Activated CD8-positive, alpha-beta T cell treated with anti-CD3 and anti-CD28 coated beads, Interleukin-2, amount 10 ng/mL, durations not matched to agents 7 days and 5 days (primary cell): Measurements from ENCODE around the gene CEP55. TPM values are rescaled to one million over a fixed set of nuclear protein-coding genes. Genes with fewer than 3 reads are reported as not detected.

Experiments
- ATAC-seq: fragments of 150-1000 bp; cut with Tn5 transposase; one replicate; pipeline ENCODE4 v1.10.0; 2021; ENCODE audit warnings: moderate library complexity
- CTCF ChIA-PET: fragments of 350-600 bp; sonication (Branson Sonifier 250); formaldehyde crosslinking; loops from one replicate; lab custom pipeline; 2021; ENCODE audit warnings: antibody characterized with exemption; lab: Charles Lee
- POLR2A ChIA-PET: fragments of 350-600 bp; sonication (Branson Sonifier 250); formaldehyde crosslinking; loops from one replicate; lab custom pipeline; 2021; ENCODE audit warnings: antibody characterized with exemption; lab: Charles Lee
- DNase-seq: peaks from one replicate; pipeline ENCODE4 v3.0.0-alpha.2; 2020
- H3K27ac Mint-ChIP-seq: one replicate; pipeline ENCODE4 v1.8.0; 2021; ENCODE audit warnings: mild to moderate bottlenecking, mixed read lengths
- H3K27me3 Mint-ChIP-seq: one replicate; pipeline ENCODE4 v1.8.0; 2021; ENCODE audit warnings: low read depth, mixed read lengths
- H3K36me3 Mint-ChIP-seq: one replicate; pipeline ENCODE4 v1.8.0; 2021; ENCODE audit warnings: low read depth, mixed read lengths
- H3K4me1 Mint-ChIP-seq: one replicate; pipeline ENCODE4 v1.8.0; 2021; ENCODE audit warnings: low read depth, mixed read lengths
- H3K4me3 Mint-ChIP-seq: one replicate; pipeline ENCODE4 v1.8.0; 2021; ENCODE audit warnings: mild to moderate bottlenecking, mixed read lengths
- H3K9me3 Mint-ChIP-seq: one replicate; pipeline ENCODE4 v1.8.0; 2022; ENCODE audit warnings: mixed read lengths; ENCODE audit not compliant: insufficient read depth
- total RNA-seq, 2 experiments: library from RNA; stranded (reverse); gene quantifications; one replicate each; pipeline ENCODE4 v1.2.3, GENCODE V29; 2021

CEP55 gene
- 10 to 100 TPM; 81.1 TPM for total RNA-seq

GRCh38 chr10:93496322-93497041 lies at the start of gene CEP55:
Gene CEP55, plus strand, starts transcription at chr10:93496612. Its CDS starts 3,440 bp downstream, at chr10:93500052.
- ATAC-seq (peak; percentile 99), DNase-seq (peak; percentile 96)
- ChIA-PET POLR2A (interaction anchor here (0.7 to 1.6 kb wide), 4 partner anchors 15 to 865 kb away, joined by 3 to 5 read pairs (median 4); partner anchors contain the start of gene MYOF), CTCF (interaction anchor here (1.3 to 3.0 kb wide), 4 partner anchors 8 to 122 kb away, joined by 3 to 27 read pairs (median 10); partner anchors contain the start of gene MYOF)
- Mint-ChIP-seq H3K9me3 (no peaks in the 10 kb centered on the region), H3K27ac (peak within 1 kb of the TSS; percentile 89), H3K4me3 (peak within 1 kb of the TSS; percentile 82), H3K36me3 (peaks cover 33% of the 10 kb centered on the region), H3K4me1 (peaks cover 40% of the 10 kb centered on the region), H3K27me3 (peaks cover 15% of the 10 kb centered on the region)

GRCh38 chr10:93447019-93447418 lies 49.4 kb upstream of the CEP55 start:
- Mint-ChIP-seq H3K4me3 (no peak overlapping the region), H3K27me3 (no peaks in the 10 kb centered on the region), H3K9me3 (no peaks in the 10 kb centered on the region), H3K27ac (no peak overlapping the region), H3K36me3 (no peaks in the 10 kb centered on the region), H3K4me1 (peaks cover 10% of the 10 kb centered on the region)
- CTCF ChIA-PET, result no interaction called here
- POLR2A ChIA-PET, result no interaction called here
- DNase-seq (no peak), ATAC-seq (no peak)

DNA sequence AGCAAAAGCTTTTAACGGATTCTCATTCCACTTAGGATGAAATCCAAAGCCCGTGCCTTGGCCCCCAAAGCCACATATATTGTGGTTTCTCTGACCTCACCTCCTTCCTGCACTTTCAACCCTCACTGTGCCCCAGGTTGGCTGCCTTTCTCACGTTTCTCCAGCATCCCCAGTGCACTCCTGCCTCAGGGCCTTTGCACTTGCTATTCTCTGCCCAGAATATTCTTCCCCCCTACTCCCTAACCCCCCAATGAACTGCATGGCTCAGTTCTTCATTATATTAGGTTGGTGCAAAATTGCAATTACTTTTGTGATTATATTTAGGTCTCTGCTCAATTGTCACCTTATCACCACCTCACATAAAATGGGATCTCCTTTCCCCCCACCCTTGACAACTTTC lies 48.4 kb upstream of the CEP55 start:
- Mint-ChIP-seq H3K27me3 (no peaks in the 10 kb centered on the region), H3K9me3 (no peaks in the 10 kb centered on the region), H3K36me3 (no peaks in the 10 kb centered on the region), H3K4me3 (no peak overlapping the region), H3K4me1 (peaks cover 17% of the 10 kb centered on the region), H3K27ac (no peak overlapping the region)
- ChIA-PET POLR2A (no interaction called here), CTCF (no interaction called here)
- DNase-seq, result no peak
- ATAC-seq, result no peak

GRCh38 chr10:93451244-93451947 lies 45.0 kb upstream of the CEP55 start:
- H3K9me3 Mint-ChIP-seq, result no peaks in the 10 kb centered on the region
- peaks cover under 1% of the 10 kb centered on the region for H3K27me3 Mint-ChIP-seq
- no peak overlapping the region for H3K27ac Mint-ChIP-seq
- no peak overlapping the region for H3K4me3 Mint-ChIP-seq
- ChIA-PET CTCF (interaction anchor here (0.8 to 1.9 kb wide), 2 partner anchors 63 to 75 kb away, joined by 4 to 8 read pairs; no protein-coding TSS in a partner anchor), POLR2A (no interaction called here)
- DNase-seq, result no peak
- ATAC-seq, result no peak
- H3K4me1 Mint-ChIP-seq, result peaks cover 17% of the 10 kb centered on the region
- no peaks in the 10 kb centered on the region for H3K36me3 Mint-ChIP-seq

- Mint-ChIP-seq H3K36me3 (no peaks in the 10 kb centered on the region), H3K4me1 (peaks cover 17% of the 10 kb centered on the region), H3K27ac (no peak overlapping the region), H3K4me3 (no peak overlapping the region), H3K9me3 (no peaks in the 10 kb centered on the region), H3K27me3 (peaks cover 3% of the 10 kb centered on the region)
- CTCF ChIA-PET, result interaction anchor here (0.7 to 1.9 kb wide), 2 partner anchors 41 to 76 kb away, joined by 3 to 8 read pairs; no protein-coding TSS in a partner anchor
- DNase-seq (peak; percentile 41), ATAC-seq (no peak)
- POLR2A ChIA-PET, result interaction anchor here (0.7 kb wide), 1 partner anchor 31 kb away, joined by 5 read pairs; no protein-coding TSS in a partner anchor
Measured at GRCh38 chr10:93452143-93452542, 44.3 kb upstream of the CEP55 start.

GRCh38 chr10:93454146-93454545 lies 42.3 kb upstream of the CEP55 start:
- Mint-ChIP-seq H3K9me3 (no peaks in the 10 kb centered on the region), H3K4me1 (peaks cover 16% of the 10 kb centered on the region), H3K27me3 (peaks cover 3% of the 10 kb centered on the region), H3K36me3 (no peaks in the 10 kb centered on the region), H3K27ac (no peak overlapping the region), H3K4me3 (no peak overlapping the region)
- CTCF ChIA-PET, result no interaction called here
- DNase-seq (no peak), ATAC-seq (no peak)
- POLR2A ChIA-PET, result no interaction called here

- H3K36me3 Mint-ChIP-seq, result no peaks in the 10 kb centered on the region
- no peaks in the 10 kb centered on the region for H3K9me3 Mint-ChIP-seq
- ChIA-PET POLR2A (no interaction called here), CTCF (no interaction called here)
- no peak overlapping the region for H3K4me3 Mint-ChIP-seq
- peaks cover 16% of the 10 kb centered on the region for H3K4me1 Mint-ChIP-seq
- H3K27me3 Mint-ChIP-seq, result peaks cover 3% of the 10 kb centered on the region
- ATAC-seq, result no peak
- no peak for DNase-seq
- H3K27ac Mint-ChIP-seq, result no peak overlapping the region
Measured at GRCh38 chr10:93454736-93455135, 41.7 kb upstream of the CEP55 start.

DNA sequence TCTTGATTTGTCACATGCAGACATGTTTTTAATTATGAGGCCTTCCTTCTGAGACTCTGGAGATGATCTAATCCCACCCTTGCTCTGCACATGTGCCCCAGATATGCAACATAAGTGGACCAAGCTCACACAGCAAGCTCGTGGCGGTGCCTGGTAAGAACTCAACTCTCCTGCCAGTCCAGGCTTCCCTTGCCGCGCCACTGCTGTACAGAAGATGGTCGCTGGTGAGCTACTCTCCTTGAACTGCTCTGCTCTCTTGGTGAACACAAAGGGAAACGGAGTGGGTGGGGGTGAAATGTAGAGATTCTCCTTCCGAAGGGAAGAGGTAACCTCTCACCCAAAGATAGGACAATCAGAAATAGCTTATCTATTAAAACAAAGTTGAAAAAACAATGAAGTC lies 39.9 kb upstream of the CEP55 start:
- no peak for DNase-seq
- POLR2A ChIA-PET, result no interaction called here

DNA sequence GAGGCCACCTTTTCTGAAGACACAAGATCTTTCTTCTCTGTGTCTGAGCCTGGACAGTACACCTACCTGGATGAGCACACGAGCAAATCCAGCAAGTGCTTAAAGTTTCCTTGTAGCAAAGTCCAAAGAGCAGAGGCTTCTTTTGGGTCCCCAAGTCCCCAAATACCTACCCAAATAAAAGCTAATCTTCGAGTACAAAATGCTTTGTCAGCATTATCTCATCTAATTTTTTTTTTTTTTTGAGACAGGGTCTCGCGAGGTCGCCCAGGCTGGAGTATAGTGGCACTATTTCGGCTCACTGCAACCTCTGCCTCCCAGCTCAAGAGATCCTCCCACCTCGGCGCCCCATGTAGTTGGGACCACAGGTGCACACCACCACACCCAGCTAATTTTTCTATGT lies 38.9 kb upstream of the CEP55 start:
- peaks cover 3% of the 10 kb centered on the region for H3K27me3 Mint-ChIP-seq
- CTCF ChIA-PET, result interaction anchor here (0.7 to 2.7 kb wide), 3 partner anchors 25 to 99 kb away, joined by 3 to 11 read pairs (median 3); partner anchors contain the start of gene MYOF
- POLR2A ChIA-PET, result no interaction called here
- DNase-seq, result no peak
- H3K4me3 Mint-ChIP-seq, result no peak overlapping the region
- no peak for ATAC-seq
- H3K27ac Mint-ChIP-seq, result no peak overlapping the region
- H3K36me3 Mint-ChIP-seq, result no peaks in the 10 kb centered on the region
- peaks cover 6% of the 10 kb centered on the region for H3K4me1 Mint-ChIP-seq
- no peaks in the 10 kb centered on the region for H3K9me3 Mint-ChIP-seq

More for the DNA sequence above, 39.9 kb upstream of the CEP55 start:
- ATAC-seq, result no peak
- Mint-ChIP-seq H3K36me3 (no peaks in the 10 kb centered on the region), H3K27me3 (peaks cover 3% of the 10 kb centered on the region), H3K27ac (no peak overlapping the region), H3K4me1 (peaks cover 12% of the 10 kb centered on the region), H3K4me3 (no peak overlapping the region), H3K9me3 (no peaks in the 10 kb centered on the region)
- CTCF ChIA-PET, result interaction anchor here (1.9 kb wide), 1 partner anchor 26 kb away, joined by 6 read pairs; the partner anchor contains the start of gene MYOF

DNA sequence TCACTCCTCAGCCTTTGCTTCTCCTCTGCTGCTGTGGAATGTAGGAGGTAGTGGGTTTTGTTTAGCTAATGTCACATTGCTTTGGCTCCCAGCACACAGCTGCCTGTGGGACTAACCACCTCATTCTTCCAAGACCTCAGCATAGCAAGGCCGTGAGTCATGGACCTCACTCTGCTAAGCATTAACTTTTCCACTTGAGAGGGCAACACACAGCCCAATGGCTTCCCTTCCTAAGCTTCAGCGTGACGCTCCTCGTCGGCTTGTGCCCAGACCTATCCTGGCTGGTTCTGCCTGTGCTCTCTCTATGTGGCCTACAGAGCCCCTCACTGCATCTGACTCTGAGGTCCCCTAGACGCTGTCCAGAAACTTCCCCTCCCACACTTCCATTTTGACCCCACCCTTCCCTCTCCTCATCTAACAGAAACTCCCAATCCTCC lies 37.6 kb upstream of the CEP55 start:
- H3K9me3 Mint-ChIP-seq, result no peaks in the 10 kb centered on the region
- no peak overlapping the region for H3K4me3 Mint-ChIP-seq
- H3K27ac Mint-ChIP-seq, result no peak overlapping the region
- peaks cover 3% of the 10 kb centered on the region for H3K27me3 Mint-ChIP-seq
- no peak for DNase-seq
- ChIA-PET POLR2A (no interaction called here), CTCF (interaction anchor here (2.7 kb wide), 1 partner anchor 23 kb away, joined by 11 read pairs; the partner anchor contains the start of gene MYOF)
- H3K36me3 Mint-ChIP-seq, result no peaks in the 10 kb centered on the region
- H3K4me1 Mint-ChIP-seq, result peaks cover 6% of the 10 kb centered on the region
- no peak for ATAC-seq

GRCh38 chr10:93459466-93459865 lies 36.9 kb upstream of the CEP55 start:
- POLR2A ChIA-PET, result no interaction called here
- ATAC-seq, result no peak

More at GRCh38 chr10:93459466-93459865, 36.9 kb upstream of the CEP55 start:
- H3K4me1 Mint-ChIP-seq, result peaks cover 6% of the 10 kb centered on the region
- H3K27ac Mint-ChIP-seq, result no peak overlapping the region
- no peak overlapping the region for H3K4me3 Mint-ChIP-seq
- CTCF ChIA-PET, result interaction anchor here (2.7 kb wide), 1 partner anchor 23 kb away, joined by 11 read pairs; the partner anchor contains the start of gene MYOF
- no peak for DNase-seq
- peaks cover 5% of the 10 kb centered on the region for H3K27me3 Mint-ChIP-seq
- no peaks in the 10 kb centered on the region for H3K9me3 Mint-ChIP-seq
- no peaks in the 10 kb centered on the region for H3K36me3 Mint-ChIP-seq
